Measurements from ENCODE around the gene WWOX.

WWOX gene

GRCh38 chr16:78431701-78432100 lies 332.2 kb downstream of the WWOX start:
- Histone ChIP-seq H3K27me3 (replicated peaks; ENCODE audit: control insufficient read depth, insufficient read depth, low read length, poor library complexity, severe bottlenecking) (no peaks in the 10 kb centered on the region), H3K4me3 (ENCODE audit: insufficient read depth, low read depth, low read length, poor library complexity, severe bottlenecking) (no peak overlapping the region)
- no peak for DNase-seq

GRCh38 chr16:78432451-78432850 lies 333.0 kb downstream of the WWOX start:
- H3K36me3 ChIP-seq (ENCODE audit: control insufficient read depth, insufficient read depth, low read length), result no peaks in the 10 kb centered on the region
- no peaks in the 10 kb centered on the region for H3K9me3 ChIP-seq (ENCODE audit: control insufficient read depth, low read length)
- no peak overlapping the region for H3K4me3 ChIP-seq (ENCODE audit: insufficient read depth, low read depth, low read length, poor library complexity, severe bottlenecking)
- H3K27me3 ChIP-seq (replicated peaks; ENCODE audit: control insufficient read depth, insufficient read depth, low read length, poor library complexity, severe bottlenecking), result no peaks in the 10 kb centered on the region
- DNase-seq, result no peak
- no peak overlapping the region for H3K27ac ChIP-seq (ENCODE audit: insufficient read depth, low read length, poor library complexity, severe bottlenecking)
- no peaks in the 10 kb centered on the region for H3K4me1 ChIP-seq (ENCODE audit: control insufficient read depth, insufficient read depth, low read length, poor library complexity, severe bottlenecking)

More at GRCh38 chr16:78431701-78432100, 332.2 kb downstream of the WWOX start:
- Histone ChIP-seq H3K4me1 (ENCODE audit: control insufficient read depth, insufficient read depth, low read length, poor library complexity, severe bottlenecking) (no peaks in the 10 kb centered on the region), H3K36me3 (ENCODE audit: control insufficient read depth, insufficient read depth, low read length) (no peaks in the 10 kb centered on the region), H3K27ac (ENCODE audit: insufficient read depth, low read length, poor library complexity, severe bottlenecking) (no peak overlapping the region), H3K9me3 (ENCODE audit: control insufficient read depth, low read length) (no peaks in the 10 kb centered on the region)

DNA sequence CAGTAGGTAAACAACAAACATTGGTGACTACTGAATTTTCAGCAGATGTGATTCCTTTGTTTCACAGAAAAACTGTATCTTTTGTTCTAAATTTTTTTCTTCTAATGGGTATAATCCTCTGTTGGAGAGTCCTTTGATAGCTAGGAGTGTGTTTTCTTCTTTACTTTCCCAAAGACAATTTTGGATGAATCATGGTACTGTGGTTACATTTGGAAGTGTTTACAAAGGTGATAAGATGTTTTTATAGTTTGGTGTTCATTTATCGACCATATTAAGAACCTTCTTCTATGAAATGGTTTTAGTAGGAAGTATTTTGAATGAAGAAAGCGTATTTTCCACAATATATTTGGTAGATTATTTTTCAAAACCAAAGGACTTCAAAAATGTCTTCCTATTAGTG lies 333.7 kb downstream of the WWOX start:
- H3K4me1 ChIP-seq (ENCODE audit: control insufficient read depth, insufficient read depth, low read length, poor library complexity, severe bottlenecking), result no peaks in the 10 kb centered on the region

GRCh38 chr16:78434401-78434800 lies 334.9 kb downstream of the WWOX start:
- Histone ChIP-seq H3K4me1 (ENCODE audit: control insufficient read depth, insufficient read depth, low read length, poor library complexity, severe bottlenecking) (no peaks in the 10 kb centered on the region), H3K4me3 (ENCODE audit: insufficient read depth, low read depth, low read length, poor library complexity, severe bottlenecking) (no peak overlapping the region), H3K27me3 (replicated peaks; ENCODE audit: control insufficient read depth, insufficient read depth, low read length, poor library complexity, severe bottlenecking) (no peaks in the 10 kb centered on the region), H3K36me3 (ENCODE audit: control insufficient read depth, insufficient read depth, low read length) (no peaks in the 10 kb centered on the region), H3K27ac (ENCODE audit: insufficient read depth, low read length, poor library complexity, severe bottlenecking) (no peak overlapping the region), H3K9me3 (ENCODE audit: control insufficient read depth, low read length) (no peaks in the 10 kb centered on the region)
- DNase-seq, result no peak

More for the DNA sequence above, 333.7 kb downstream of the WWOX start:
- no peaks in the 10 kb centered on the region for H3K27me3 ChIP-seq (replicated peaks; ENCODE audit: control insufficient read depth, insufficient read depth, low read length, poor library complexity, severe bottlenecking)
- H3K36me3 ChIP-seq (ENCODE audit: control insufficient read depth, insufficient read depth, low read length), result no peaks in the 10 kb centered on the region
- H3K27ac ChIP-seq (ENCODE audit: insufficient read depth, low read length, poor library complexity, severe bottlenecking), result no peak overlapping the region
- H3K4me3 ChIP-seq (ENCODE audit: insufficient read depth, low read depth, low read length, poor library complexity, severe bottlenecking), result no peak overlapping the region
- no peaks in the 10 kb centered on the region for H3K9me3 ChIP-seq (ENCODE audit: control insufficient read depth, low read length)
- DNase-seq, result no peak

DNA sequence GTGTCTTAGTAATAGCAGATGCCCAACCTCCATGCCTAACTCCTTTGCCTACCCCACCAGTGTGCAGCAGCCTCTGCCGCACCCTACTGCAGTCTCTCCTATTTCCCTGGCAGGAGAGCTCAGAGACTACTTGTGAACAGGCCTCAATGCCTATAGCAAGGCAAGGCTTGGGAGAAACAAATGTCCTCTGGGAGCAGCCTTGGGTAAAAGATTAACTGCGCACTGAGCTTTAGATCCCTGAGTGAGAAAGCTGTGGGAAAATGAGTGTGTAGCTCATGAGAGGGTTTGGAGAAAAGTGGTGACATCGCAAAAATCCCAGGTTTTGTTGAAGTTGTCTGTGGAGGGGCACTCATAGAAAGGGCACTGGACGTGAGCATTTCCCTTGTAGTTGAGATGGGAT lies 335.8 kb downstream of the WWOX start:
- H3K36me3 ChIP-seq (ENCODE audit: control insufficient read depth, insufficient read depth, low read length), result no peaks in the 10 kb centered on the region
- H3K4me3 ChIP-seq (ENCODE audit: insufficient read depth, low read depth, low read length, poor library complexity, severe bottlenecking), result no peak overlapping the region
- DNase-seq, result no peak
- no peaks in the 10 kb centered on the region for H3K27me3 ChIP-seq (replicated peaks; ENCODE audit: control insufficient read depth, insufficient read depth, low read length, poor library complexity, severe bottlenecking)
- no peak overlapping the region for H3K27ac ChIP-seq (ENCODE audit: insufficient read depth, low read length, poor library complexity, severe bottlenecking)
- H3K9me3 ChIP-seq (ENCODE audit: control insufficient read depth, low read length), result no peaks in the 10 kb centered on the region
- no peaks in the 10 kb centered on the region for H3K4me1 ChIP-seq (ENCODE audit: control insufficient read depth, insufficient read depth, low read length, poor library complexity, severe bottlenecking)

- H3K4me3 ChIP-seq (ENCODE audit: insufficient read depth, low read depth, low read length, poor library complexity, severe bottlenecking), result no peak overlapping the region
- H3K36me3 ChIP-seq (ENCODE audit: control insufficient read depth, insufficient read depth, low read length), result no peaks in the 10 kb centered on the region
- no peaks in the 10 kb centered on the region for H3K4me1 ChIP-seq (ENCODE audit: control insufficient read depth, insufficient read depth, low read length, poor library complexity, severe bottlenecking)
- H3K27ac ChIP-seq (ENCODE audit: insufficient read depth, low read length, poor library complexity, severe bottlenecking), result no peak overlapping the region
- no peaks in the 10 kb centered on the region for H3K27me3 ChIP-seq (replicated peaks; ENCODE audit: control insufficient read depth, insufficient read depth, low read length, poor library complexity, severe bottlenecking)
- no peaks in the 10 kb centered on the region for H3K9me3 ChIP-seq (ENCODE audit: control insufficient read depth, low read length)
- DNase-seq, result no peak
Measured at GRCh38 chr16:78436023-78436422, 336.6 kb downstream of the WWOX start.

GRCh38 chr16:78436846-78437245 lies 337.4 kb downstream of the WWOX start:
- DNase-seq, result no peak
- no peaks in the 10 kb centered on the region for H3K36me3 ChIP-seq (ENCODE audit: control insufficient read depth, insufficient read depth, low read length)
- no peaks in the 10 kb centered on the region for H3K9me3 ChIP-seq (ENCODE audit: control insufficient read depth, low read length)
- H3K4me3 ChIP-seq (ENCODE audit: insufficient read depth, low read depth, low read length, poor library complexity, severe bottlenecking), result no peak overlapping the region
- H3K27ac ChIP-seq (ENCODE audit: insufficient read depth, low read length, poor library complexity, severe bottlenecking), result no peak overlapping the region
- H3K27me3 ChIP-seq (replicated peaks; ENCODE audit: control insufficient read depth, insufficient read depth, low read length, poor library complexity, severe bottlenecking), result no peaks in the 10 kb centered on the region
- H3K4me1 ChIP-seq (ENCODE audit: control insufficient read depth, insufficient read depth, low read length, poor library complexity, severe bottlenecking), result no peaks in the 10 kb centered on the region

DNA sequence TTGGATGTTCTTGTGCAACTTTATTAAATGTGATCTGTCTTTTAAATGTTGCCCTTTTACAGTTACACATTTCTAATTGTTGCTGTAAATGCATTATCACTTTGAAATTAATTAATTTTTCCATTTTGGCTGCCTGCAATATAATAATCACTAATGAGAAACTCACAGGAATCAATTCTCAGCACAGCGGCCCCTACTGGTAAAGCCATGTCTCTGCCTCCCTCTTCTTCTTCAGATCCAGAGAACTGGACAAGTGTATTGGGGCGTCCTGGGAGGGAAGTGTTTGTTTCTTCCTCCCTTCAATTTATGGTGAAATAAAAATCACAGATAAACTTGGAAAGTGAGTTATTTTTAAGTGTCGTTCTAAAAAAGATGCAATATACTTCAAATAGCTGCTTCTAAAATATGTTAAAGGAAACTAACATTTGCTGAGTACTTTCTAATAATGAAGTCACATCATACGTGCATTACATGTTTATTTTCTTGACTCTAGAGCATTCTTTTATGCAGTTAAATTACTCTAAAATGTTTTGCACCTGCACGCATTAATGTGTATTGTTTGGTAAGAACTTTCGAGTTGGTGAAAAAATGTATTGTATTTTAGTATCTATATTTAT lies 338.0 kb downstream of the WWOX start:
- Histone ChIP-seq H3K4me3 (ENCODE audit: insufficient read depth, low read depth, low read length, poor library complexity, severe bottlenecking) (no peak overlapping the region), H3K36me3 (ENCODE audit: control insufficient read depth, insufficient read depth, low read length) (no peaks in the 10 kb centered on the region), H3K4me1 (ENCODE audit: control insufficient read depth, insufficient read depth, low read length, poor library complexity, severe bottlenecking) (no peaks in the 10 kb centered on the region), H3K27ac (ENCODE audit: insufficient read depth, low read length, poor library complexity, severe bottlenecking) (no peak overlapping the region), H3K9me3 (ENCODE audit: control insufficient read depth, low read length) (no peaks in the 10 kb centered on the region), H3K27me3 (replicated peaks; ENCODE audit: control insufficient read depth, insufficient read depth, low read length, poor library complexity, severe bottlenecking) (no peaks in the 10 kb centered on the region)
- DNase-seq, result peak in 1 of 3 donors; percentile 3

DNA sequence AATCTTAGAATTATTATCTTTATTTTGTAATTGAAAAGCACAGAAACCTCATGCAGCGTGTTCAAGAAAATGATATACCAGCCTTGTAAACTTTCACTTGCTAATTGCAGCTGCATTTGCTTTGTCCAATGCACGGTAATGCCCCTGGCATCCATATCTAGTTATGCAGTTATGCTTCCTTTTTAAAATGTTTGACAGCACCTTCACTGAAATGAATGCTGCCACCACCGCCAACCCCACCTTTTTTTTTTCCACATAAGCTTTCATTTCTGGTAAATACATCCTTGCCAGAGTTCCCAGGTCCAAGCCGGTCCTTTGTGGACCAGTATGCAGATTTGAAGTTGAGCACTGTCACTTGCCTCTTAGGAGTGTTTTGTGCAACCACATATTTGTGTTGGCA lies 338.8 kb downstream of the WWOX start:
- Histone ChIP-seq H3K4me3 (ENCODE audit: insufficient read depth, low read depth, low read length, poor library complexity, severe bottlenecking) (no peak overlapping the region), H3K36me3 (ENCODE audit: control insufficient read depth, insufficient read depth, low read length) (no peaks in the 10 kb centered on the region), H3K9me3 (ENCODE audit: control insufficient read depth, low read length) (no peaks in the 10 kb centered on the region), H3K4me1 (ENCODE audit: control insufficient read depth, insufficient read depth, low read length, poor library complexity, severe bottlenecking) (no peaks in the 10 kb centered on the region), H3K27me3 (replicated peaks; ENCODE audit: control insufficient read depth, insufficient read depth, low read length, poor library complexity, severe bottlenecking) (no peaks in the 10 kb centered on the region), H3K27ac (ENCODE audit: insufficient read depth, low read length, poor library complexity, severe bottlenecking) (no peak overlapping the region)
- DNase-seq, result no peak

DNA sequence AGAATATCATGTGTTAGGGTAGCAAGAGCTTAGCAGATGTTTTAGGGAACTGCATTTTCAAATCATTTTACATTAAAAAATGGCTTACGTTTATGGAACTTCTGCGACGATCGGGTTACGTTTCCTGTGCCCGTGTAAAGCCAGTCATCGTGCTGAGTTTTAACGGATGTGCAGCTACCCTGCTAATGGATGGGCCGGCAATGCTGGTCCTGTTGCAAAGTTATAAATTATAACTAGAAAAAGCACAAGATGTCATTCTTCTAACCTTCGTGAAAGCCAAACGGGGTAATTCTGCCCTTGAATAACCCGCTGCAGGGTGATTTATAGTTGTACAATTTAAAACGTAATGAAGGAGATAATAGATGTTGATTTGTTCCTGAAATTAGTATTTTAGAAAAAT lies 339.2 kb downstream of the WWOX start:
- H3K4me1 ChIP-seq (ENCODE audit: control insufficient read depth, insufficient read depth, low read length, poor library complexity, severe bottlenecking), result no peaks in the 10 kb centered on the region
- no peaks in the 10 kb centered on the region for H3K27me3 ChIP-seq (replicated peaks; ENCODE audit: control insufficient read depth, insufficient read depth, low read length, poor library complexity, severe bottlenecking)
- no peak overlapping the region for H3K4me3 ChIP-seq (ENCODE audit: insufficient read depth, low read depth, low read length, poor library complexity, severe bottlenecking)
- H3K36me3 ChIP-seq (ENCODE audit: control insufficient read depth, insufficient read depth, low read length), result no peaks in the 10 kb centered on the region
- H3K27ac ChIP-seq (ENCODE audit: insufficient read depth, low read length, poor library complexity, severe bottlenecking), result no peak overlapping the region
- H3K9me3 ChIP-seq (ENCODE audit: control insufficient read depth, low read length), result no peaks in the 10 kb centered on the region
- no peak for DNase-seq
